Hepatocyte (in vitro differentiated cells): Measurements from ENCODE around the gene CD22. TPM values are rescaled to one million over a fixed set of nuclear protein-coding genes. Genes with fewer than 3 reads are reported as not detected.
"Not testable (repeated sequence)": the region's sequence is repeated elsewhere in the genome, so short reads cannot be mapped to it uniquely, and the experiment has no call there.

Experiments
- DNase-seq: peaks from one replicate; pipeline ENCODE4 v3.0.0-alpha.2; 2016; ENCODE audit warnings: low spot score
- H2AFZ ChIP-seq: fragments of 200-600 bp; sonication (generic); 2 replicates; pipeline ENCODE4 v1.6.0; 2016; ENCODE audit warnings: antibody characterized with exemption, mild to moderate bottlenecking
- H3K27ac ChIP-seq: fragments of 200-600 bp; sonication (generic); 2 replicates; pipeline ENCODE4 v1.5.1; 2016; ENCODE audit warnings: mild to moderate bottlenecking
- H3K27me3 ChIP-seq: fragments of 200-600 bp; sonication (generic); 2 replicates; pipeline ENCODE4 v1.6.1; 2016
- H3K36me3 ChIP-seq: fragments of 200-600 bp; sonication (generic); replicated peaks from 2 replicates; pipeline ENCODE4 v1.5.1; 2016; ENCODE audit warnings: low read depth; ENCODE audit not compliant: insufficient read depth
- H3K4me1 ChIP-seq: fragments of 200-600 bp; sonication (generic); 2 replicates; pipeline ENCODE4 v1.5.1; 2016; ENCODE audit warnings: mild to moderate bottlenecking, moderate library complexity; ENCODE audit not compliant: insufficient read depth
- H3K4me2 ChIP-seq: fragments of 200-600 bp; sonication (generic); 2 replicates; pipeline ENCODE4 v1.6.0; 2016
- H3K4me3 ChIP-seq: fragments of 200-600 bp; sonication (generic); 2 replicates; pipeline ENCODE4 v1.5.1; 2016; ENCODE audit warnings: mild to moderate bottlenecking
- H3K79me2 ChIP-seq: fragments of 200-600 bp; sonication (generic); 2 replicates; pipeline ENCODE4 v1.6.0; 2017; ENCODE audit warnings: mild to moderate bottlenecking
- H3K9me2 ChIP-seq: fragments of 200-600 bp; sonication (generic); replicated peaks from 2 replicates; pipeline ENCODE4 v1.6.0; 2017; ENCODE audit warnings: mild to moderate bottlenecking; ENCODE audit not compliant: insufficient read depth
- H3K9me3 ChIP-seq: fragments of 200-600 bp; sonication (generic); 2 replicates; pipeline ENCODE4 v1.5.1; 2016; ENCODE audit warnings: low read depth, mild to moderate bottlenecking
- H4K20me1 ChIP-seq: fragments of 200-600 bp; sonication (generic); 2 replicates; pipeline ENCODE4 v1.6.0; 2016; ENCODE audit warnings: mild to moderate bottlenecking; ENCODE audit not compliant: insufficient read depth, poor library complexity, severe bottlenecking
- CTCF ChIP-seq: fragments of 200-600 bp; sonication (generic); IDR thresholded peaks from 2 replicates; pipeline ENCODE4 v1.5.1; 2016; ENCODE audit warnings: antibody characterized with exemption, mild to moderate bottlenecking; ENCODE audit not compliant: poor library complexity
- EZH2 ChIP-seq: fragments of 200-600 bp; sonication (generic); IDR thresholded peaks from 2 replicates; pipeline ENCODE4 v1.6.1; 2016; ENCODE audit warnings: antibody characterized with exemption, mild to moderate bottlenecking, borderline replicate concordance
- EZH2phosphoT487 ChIP-seq: fragments of 200-600 bp; sonication (generic); IDR thresholded peaks from one replicate; pipeline ENCODE4 v1.6.1; 2018; ENCODE audit warnings: antibody characterized with exemption, mild to moderate bottlenecking, low read depth, moderate library complexity; ENCODE audit not compliant: unreplicated experiment, severe bottlenecking
- whole genome bisulfite sequencing: methylation state at CpG from one replicate; pipeline ENCODE4 v1.1.6; 2016; ENCODE audit warnings: low lambda C conversion rate; ENCODE audit errors: missing lambda C conversion rate; 5-methylcytosine and 5-hydroxymethylcytosine counted together
- polyA plus RNA-seq: library from polyadenylated mRNA; unstranded; fragments of >200 nt; fragmentation: Nextera tagmentation; extraction: Ambion mirVana; gene quantifications from 2 replicates; pipeline ENCODE4 v1.2.1, GENCODE V29; 2016
- total RNA-seq: library from RNA; depleted of rRNA; stranded (reverse); fragments of >200 nt; gene quantifications from 2 replicates; pipeline ENCODE4 v1.2.3, GENCODE V29; 2014

Gene CD22
- total and polyA plus RNA-seq, 2 experiments from 2014 or later: 1.6 TPM; not detected in 1

DNA sequence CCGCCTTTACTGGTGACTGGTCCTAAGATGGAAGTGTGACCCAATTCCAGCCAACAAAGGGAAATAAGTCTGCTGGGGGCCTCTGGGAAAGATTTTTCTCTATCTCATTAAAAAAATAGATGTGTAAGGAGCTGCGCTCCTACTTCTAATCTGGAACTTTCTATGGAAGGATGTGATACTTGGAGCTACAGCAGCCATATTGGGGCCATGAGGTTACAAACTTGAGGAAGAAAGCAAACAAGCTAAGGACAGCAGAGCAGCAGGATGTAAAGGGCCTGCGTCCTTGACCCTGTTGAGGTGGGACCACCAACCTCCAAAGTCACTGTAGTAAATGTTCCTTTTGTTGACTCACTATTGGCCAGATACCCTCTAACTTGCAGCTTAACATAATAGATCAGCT lies 49.4 kb downstream of the CD22 start:
- Histone ChIP-seq H3K36me3 (no peaks in the 10 kb centered on the region), H3K4me3 (no peak overlapping the region), H3K9me2 (no peaks in the 10 kb centered on the region), H3K27me3 (no peaks in the 10 kb centered on the region), H2AFZ (no peak overlapping the region), H3K4me1 (peaks cover 14% of the 10 kb centered on the region), H4K20me1 (no peaks in the 10 kb centered on the region), H3K4me2 (no peak overlapping the region), H3K79me2 (no peaks in the 10 kb centered on the region), H3K27ac (no peak overlapping the region), H3K9me3 (no peaks in the 10 kb centered on the region)
- no peak for DNase-seq
- WGBS: 95% methylated on average over 3 of the region's 3 CpGs
- no peak for TF ChIP-seq CTCF
- no peak for TF ChIP-seq EZH2
- TF ChIP-seq EZH2phosphoT487: no peak

- Histone ChIP-seq H3K27ac (peak overlapping the region; percentile 44), H3K4me1 (peaks cover 14% of the 10 kb centered on the region)
- not testable (repeated sequence) for H3K4me3 ChIP-seq, DNase-seq, H4K20me1 ChIP-seq, H2AFZ ChIP-seq, H3K79me2 ChIP-seq, H3K27me3 ChIP-seq, H3K36me3 ChIP-seq, H3K4me2 ChIP-seq, H3K9me2 ChIP-seq, H3K9me3 ChIP-seq
- WGBS: 91% methylated on average over 5 of the region's 5 CpGs
These were observed 50.6 kb downstream of the CD22 start for GRCh38 chr19:35379545-35379944.

DNA sequence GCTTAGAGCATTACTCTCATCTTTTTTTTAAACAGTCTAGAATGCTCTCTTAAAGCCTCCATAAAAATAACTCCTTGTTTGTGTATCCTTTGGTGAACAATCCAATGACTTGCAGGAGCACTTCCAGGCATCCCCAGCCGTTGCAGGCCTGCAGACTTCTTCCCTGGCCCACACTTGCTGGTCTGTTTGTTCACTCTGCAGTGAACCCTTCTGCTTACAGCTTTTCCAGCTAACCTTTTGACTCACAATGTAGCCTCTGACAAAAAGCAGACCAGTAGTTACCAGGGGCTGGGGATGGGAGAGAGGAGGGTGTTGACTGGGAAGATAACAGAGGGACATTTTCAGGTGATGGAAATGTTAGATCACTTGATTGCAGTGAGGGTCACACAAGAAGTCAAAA lies 51.0 kb downstream of the CD22 start:
- no peak overlapping the region for H3K4me3 ChIP-seq
- TF ChIP-seq EZH2 (no peak), EZH2phosphoT487 (no peak), CTCF (no peak)
- H3K36me3 ChIP-seq: no peaks in the 10 kb centered on the region
- H3K4me2 ChIP-seq: no peak overlapping the region
- 5% methylated on average over 1 of the region's 1 CpG for WGBS
- no peaks in the 10 kb centered on the region for H3K9me2 ChIP-seq
- peak overlapping the region; percentile 44 for H3K27ac ChIP-seq
- no peaks in the 10 kb centered on the region for H4K20me1 ChIP-seq
- no peak overlapping the region for H2AFZ ChIP-seq
- no peak for DNase-seq
- H3K9me3 ChIP-seq: no peaks in the 10 kb centered on the region
- no peaks in the 10 kb centered on the region for H3K27me3 ChIP-seq
- no peaks in the 10 kb centered on the region for H3K79me2 ChIP-seq
- peaks cover 14% of the 10 kb centered on the region for H3K4me1 ChIP-seq

DNA sequence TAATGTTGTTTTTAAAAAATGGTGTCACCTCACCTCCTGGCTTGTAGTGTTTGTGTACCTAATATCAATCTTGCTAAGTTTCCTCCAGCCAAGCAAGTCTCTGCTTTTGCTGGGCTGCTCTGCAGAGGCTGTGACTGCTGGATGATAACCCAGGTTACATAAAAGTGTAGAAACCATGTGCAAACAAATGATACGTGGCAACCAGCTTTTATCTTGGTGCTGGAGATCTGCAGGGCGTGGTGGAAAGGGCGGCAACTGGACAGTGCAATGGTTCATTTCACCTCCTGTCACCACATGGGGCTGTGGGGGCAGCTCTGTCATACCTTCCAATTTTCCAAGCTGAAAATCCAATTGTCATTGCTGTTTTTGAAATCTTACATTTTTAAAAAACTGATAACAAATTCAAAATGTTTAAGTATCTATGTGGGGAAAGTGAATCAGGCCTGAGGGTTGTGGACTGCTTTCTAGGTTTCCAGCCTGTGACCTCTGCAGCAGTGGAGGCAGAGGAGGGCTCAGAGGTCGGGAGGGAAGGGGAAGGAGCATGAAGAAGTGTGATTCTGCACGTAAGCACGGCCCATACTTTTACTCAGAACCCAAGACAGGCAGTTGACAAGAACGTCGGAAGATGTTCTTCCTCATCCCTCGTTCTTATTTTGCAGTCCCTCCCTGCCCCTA lies 51.6 kb downstream of the CD22 start:
- no peak overlapping the region for H2AFZ ChIP-seq
- H3K36me3 ChIP-seq: no peaks in the 10 kb centered on the region
- peak; percentile 72 for DNase-seq
- 50% methylated on average over 9 of the region's 9 CpGs for WGBS
- TF ChIP-seq CTCF (no peak), EZH2 (no peak)
- H3K27ac ChIP-seq: peak overlapping the region; percentile 50
- H4K20me1 ChIP-seq: no peaks in the 10 kb centered on the region
- H3K79me2 ChIP-seq: no peaks in the 10 kb centered on the region
- H3K9me2 ChIP-seq: no peaks in the 10 kb centered on the region
- H3K27me3 ChIP-seq: no peaks in the 10 kb centered on the region
- H3K4me2 ChIP-seq: no peak overlapping the region
- H3K9me3 ChIP-seq: peaks cover under 1% of the 10 kb centered on the region
- peaks cover 14% of the 10 kb centered on the region for H3K4me1 ChIP-seq
- no peak overlapping the region for H3K4me3 ChIP-seq
